MM.1S (cell line): ENCODE measurements around the gene TEAD4.
A peak's percentile ranks its signal among the peaks of the same experiment; 100 is the strongest.

Source experiments
- DNase-seq: peaks from one replicate; pipeline ENCODE4 v3.0.0-alpha.2; 2015
- H2AFZ ChIP-seq: fragments of 300-600 bp; sonication (generic); 2 replicates; pipeline ENCODE4 v1.6.0; 2016; ENCODE audit warnings: antibody characterized with exemption, low read length
- H3F3A ChIP-seq: fragments of 300-600 bp; sonication (generic); 2 replicates; pipeline ENCODE4 v1.6.1; 2016; ENCODE audit warnings: mild to moderate bottlenecking, antibody characterized with exemption, low read length, moderate library complexity, mixed read lengths; ENCODE audit not compliant: insufficient read depth
- H3K27ac ChIP-seq: fragments of 300-600 bp; sonication (generic); 2 replicates; pipeline ENCODE4 v1.5.1; 2016; ENCODE audit warnings: mild to moderate bottlenecking, low read length
- H3K27me3 ChIP-seq: fragments of 300-600 bp; sonication (generic); replicated peaks from 2 replicates; pipeline ENCODE4 v1.6.0; 2016; ENCODE audit warnings: low read length; ENCODE audit not compliant: insufficient read depth
- H3K36me3 ChIP-seq: fragments of 300-600 bp; sonication (generic); replicated peaks from 2 replicates; pipeline ENCODE4 v1.6.1; 2016; ENCODE audit warnings: mild to moderate bottlenecking, low read length, mixed read lengths; ENCODE audit not compliant: insufficient read depth
- H3K4me1 ChIP-seq: fragments of 300-600 bp; sonication (generic); 2 replicates; pipeline ENCODE4 v1.6.1; 2016; ENCODE audit warnings: low read length, mixed read lengths
- H3K4me2 ChIP-seq: fragments of 300-600 bp; sonication (generic); 2 replicates; pipeline ENCODE4 v1.6.0; 2016; ENCODE audit warnings: low read depth, low read length
- H3K4me3 ChIP-seq: fragments of 300-600 bp; sonication (generic); 2 replicates; pipeline ENCODE4 v1.5.1; 2016; ENCODE audit warnings: low read length, mixed read lengths
- H3K79me2 ChIP-seq: fragments of 300-600 bp; sonication (generic); 2 replicates; pipeline ENCODE4 v1.6.1; 2016; ENCODE audit warnings: mixed run types, low read length, mixed read lengths
- H3K9ac ChIP-seq: fragments of 300-600 bp; sonication (generic); 2 replicates; pipeline ENCODE4 v1.6.1; 2016; ENCODE audit warnings: low read length, mixed read lengths
- H3K9me2 ChIP-seq: fragments of 300-600 bp; sonication (generic); replicated peaks from 2 replicates; pipeline ENCODE4 v1.6.1; 2016; ENCODE audit warnings: mild to moderate bottlenecking, low read length, mixed read lengths; ENCODE audit not compliant: insufficient read depth
- H3K9me3 ChIP-seq: fragments of 300-600 bp; sonication (generic); replicated peaks from 2 replicates; pipeline ENCODE4 v1.6.1; 2016; ENCODE audit warnings: mild to moderate bottlenecking, low read length, mixed read lengths; ENCODE audit not compliant: insufficient read depth
- H4K20me1 ChIP-seq: fragments of 300-600 bp; sonication (generic); 2 replicates; pipeline ENCODE4 v1.6.1; 2016; ENCODE audit warnings: mild to moderate bottlenecking, low read length, moderate library complexity, mixed read lengths; ENCODE audit not compliant: insufficient read depth
- CTCF ChIP-seq: fragments of 300-600 bp; sonication (generic); IDR thresholded peaks from 2 replicates; pipeline ENCODE4 v1.5.1; 2016; ENCODE audit warnings: antibody characterized with exemption, low read length, mixed read lengths
- EZH2 ChIP-seq: fragments of 300-600 bp; sonication (generic); optimal IDR thresholded peaks from 2 replicates; pipeline ENCODE3; 2017; ENCODE audit warnings: low read depth, mild to moderate bottlenecking, antibody characterized with exemption, low read length, mixed read lengths
- EZH2phosphoT487 ChIP-seq: fragments of 300-600 bp; sonication (generic); IDR thresholded peaks from 2 replicates; pipeline ENCODE4 v1.6.1; 2018; ENCODE audit warnings: antibody characterized with exemption, low read length

The TEAD4 gene

GRCh38 chr12:3075315-3075714 is 116.1 kb downstream of the TEAD4 start:
- Histone ChIP-seq H3K36me3 (no peaks in the 10 kb centered on the region), H3K4me2 (no peak overlapping the region), H3K27me3 (peaks cover 21% of the 10 kb centered on the region), H3K4me1 (no peaks in the 10 kb centered on the region), H3K79me2 (no peaks in the 10 kb centered on the region), H3K9ac (no peak overlapping the region), H3K9me2 (no peaks in the 10 kb centered on the region), H2AFZ (no peak overlapping the region), H3K27ac (no peak overlapping the region), H3F3A (no peaks in the 10 kb centered on the region), H3K9me3 (no peaks in the 10 kb centered on the region), H4K20me1 (no peaks in the 10 kb centered on the region), H3K4me3 (no peak overlapping the region)
- DNase-seq = no peak
- no peak for TF ChIP-seq EZH2phosphoT487
- TF ChIP-seq CTCF = no peak

DNA sequence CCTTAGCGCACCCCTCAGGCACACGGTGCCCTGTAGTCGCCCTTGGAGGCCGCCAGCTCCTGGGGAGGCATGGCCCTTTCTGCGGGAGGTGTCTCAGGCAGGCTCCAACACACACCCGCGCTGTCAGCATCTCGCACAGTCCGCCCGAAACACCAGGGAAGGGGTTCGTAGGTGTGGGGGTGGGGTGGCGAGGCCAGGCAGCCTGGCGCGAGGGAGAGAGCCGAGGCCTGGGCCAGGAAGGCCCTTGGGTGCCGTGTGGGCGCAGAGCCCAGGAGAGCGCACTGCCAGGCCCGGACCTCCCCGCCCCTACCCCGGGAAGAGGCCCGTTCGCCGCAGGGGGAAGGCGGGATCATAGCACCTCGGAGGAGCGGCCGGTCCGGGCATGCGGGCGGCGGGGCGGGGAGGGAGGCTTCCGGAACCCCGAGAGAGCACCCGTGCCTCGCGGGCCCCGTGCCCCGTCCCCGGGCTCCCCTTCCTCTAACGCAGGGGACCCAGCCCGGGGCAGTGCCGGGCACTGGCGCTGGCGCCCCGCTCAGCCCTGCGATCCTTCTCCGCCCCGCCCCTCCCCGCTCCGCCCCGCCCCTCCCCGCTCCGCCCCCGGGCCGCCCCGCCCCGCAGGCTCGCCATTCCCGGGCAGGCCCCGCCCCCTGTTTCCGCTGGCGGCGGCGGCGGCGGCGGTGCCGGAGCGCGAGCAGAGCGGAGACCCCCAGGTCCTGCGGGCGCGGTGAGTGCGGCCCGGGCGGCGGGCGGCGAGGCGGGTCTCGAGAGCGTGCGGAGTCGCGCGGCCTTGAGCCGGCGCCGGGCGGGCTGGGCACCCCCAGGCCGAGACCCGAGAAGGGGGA is 117.8 kb downstream of the TEAD4 start, which contains the start of gene TSPAN9:
Gene TSPAN9 (plus strand): TSS at position 650 of the 842 bp plus-strand sequence. CDS start 123,815 bp downstream, outside the sequence.
- peak within 1 kb of the TSS; percentile 84 for H3K4me3 ChIP-seq
- no peaks in the 10 kb centered on the region for H3K36me3 ChIP-seq
- no peaks in the 10 kb centered on the region for H4K20me1 ChIP-seq
- H3K9me2 ChIP-seq = no peaks in the 10 kb centered on the region
- H3K9ac ChIP-seq = peak within 1 kb of the TSS; percentile 43; the same call in 1 of the 2 replicates
- DNase-seq = peak; percentile 45
- H3K27me3 ChIP-seq = peaks cover 19% of the 10 kb centered on the region
- no peaks in the 10 kb centered on the region for H3K4me1 ChIP-seq
- H3K27ac ChIP-seq = no peak within 1 kb of the TSS
- H2AFZ ChIP-seq = peak within 1 kb of the TSS; percentile 93
- TF ChIP-seq CTCF (no peak), EZH2 (no peak), EZH2phosphoT487 (no peak)
- H3K79me2 ChIP-seq = no peaks in the 10 kb centered on the region
- peak within 1 kb of the TSS; percentile 99 for H3K4me2 ChIP-seq
- H3K9me3 ChIP-seq = no peaks in the 10 kb centered on the region
- no peaks in the 10 kb centered on the region for H3F3A ChIP-seq

DNA sequence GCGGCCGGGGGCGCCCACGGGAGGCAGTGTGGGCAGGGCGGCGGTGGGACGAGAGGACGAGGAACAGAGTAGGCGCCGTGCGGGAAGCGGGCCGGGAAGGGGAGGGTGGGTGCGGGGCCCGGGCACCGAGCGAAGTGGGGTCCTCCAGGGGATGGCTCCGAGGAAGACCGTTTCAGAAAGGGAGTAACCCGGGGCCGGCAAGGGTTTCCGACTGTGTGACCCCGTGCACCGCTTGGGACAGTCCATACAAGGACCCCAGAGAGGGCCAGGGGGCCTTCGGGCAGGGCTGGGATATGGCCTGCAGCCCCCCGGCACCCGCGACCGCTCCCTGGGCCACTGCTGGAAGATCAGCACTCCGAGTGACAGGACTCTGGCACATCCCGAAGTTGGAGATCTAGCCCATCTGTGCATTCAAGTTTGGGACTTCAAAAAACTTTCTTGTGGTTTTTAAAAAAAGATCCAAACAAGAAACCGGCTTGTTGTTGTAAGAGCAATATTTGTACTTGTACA is 118.4 kb downstream of the TEAD4 start:
- Histone ChIP-seq H3K9ac (no peak overlapping the region), H3F3A (no peaks in the 10 kb centered on the region), H3K27me3 (peaks cover 19% of the 10 kb centered on the region), H3K4me2 (peak overlapping the region; percentile 37; the same call in 1 of the 2 replicates), H3K79me2 (no peaks in the 10 kb centered on the region), H3K36me3 (no peaks in the 10 kb centered on the region), H4K20me1 (no peaks in the 10 kb centered on the region), H3K9me2 (no peaks in the 10 kb centered on the region), H2AFZ (no peak overlapping the region), H3K9me3 (no peaks in the 10 kb centered on the region), H3K4me3 (no peak overlapping the region; the same call in 1 of the 2 replicates), H3K27ac (no peak overlapping the region), H3K4me1 (no peaks in the 10 kb centered on the region)
- TF ChIP-seq EZH2 (no peak), CTCF (no peak), EZH2phosphoT487 (no peak)
- no peak for DNase-seq
